ENCODE results near the gene DMXL1. TPM values are rescaled to one million over a fixed set of nuclear protein-coding genes. Genes with fewer than 3 reads are reported as not detected.
"Not testable (repeated sequence)": the region's sequence is repeated elsewhere in the genome, so short reads cannot be mapped to it uniquely, and the experiment has no call there.

Gene DMXL1
- total RNA-seq, 1 donor from 2014 or later: 22.3 TPM

- Histone ChIP-seq H3K4me1 (peaks cover 8% of the 10 kb centered on the region), H3K9me3 (replicated peaks) (no peaks in the 10 kb centered on the region), H3K27me3 (ENCODE audit: low read depth) (no peaks in the 10 kb centered on the region), H3K27ac (replicated peaks) (no peak overlapping the region), H3K4me3 (no peak overlapping the region), H3K36me3 (peaks cover 41% of the 10 kb centered on the region)
- intact Hi-C loops (cut with micrococcal nuclease): no loop called here
- TF ChIP-seq CTCF (IDR thresholded peaks at IDR 0.05; ENCODE audit: borderline replicate concordance): no peak
- no peak for DNase-seq
Measured at GRCh38 chr5:119176785-119177184, 105.9 kb downstream of the DMXL1 start.

- intact Hi-C loops (cut with micrococcal nuclease): no loop called here
- Histone ChIP-seq H3K27ac (replicated peaks) (no peak overlapping the region), H3K4me1 (peaks cover 4% of the 10 kb centered on the region), H3K9me3 (replicated peaks) (no peaks in the 10 kb centered on the region), H3K4me3 (no peak overlapping the region), H3K27me3 (ENCODE audit: low read depth) (no peaks in the 10 kb centered on the region), H3K36me3 (peaks cover 39% of the 10 kb centered on the region)
- no peak for DNase-seq
- no peak for TF ChIP-seq CTCF (IDR thresholded peaks at IDR 0.05; ENCODE audit: borderline replicate concordance)
Measured at GRCh38 chr5:119177226-119177625, 106.3 kb downstream of the DMXL1 start.

DNA sequence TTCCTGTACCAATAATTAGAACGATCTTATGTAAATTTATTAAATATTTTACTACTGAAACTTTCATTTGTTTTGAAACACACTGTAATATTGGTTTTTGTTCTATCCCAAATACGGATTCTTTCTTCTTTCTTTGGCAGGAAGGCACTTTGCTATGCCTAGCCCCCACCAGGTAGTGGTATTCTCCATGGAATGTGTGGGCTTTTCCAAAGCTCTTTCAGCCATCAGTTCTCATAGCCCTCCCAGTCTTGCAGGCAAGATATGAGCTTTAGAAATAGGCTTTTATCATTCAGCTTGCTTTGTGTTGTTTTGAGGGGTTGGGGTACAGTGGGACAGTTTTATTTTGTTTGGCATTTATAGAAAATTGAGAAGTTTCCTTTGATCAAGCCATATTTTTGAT lies 107.5 kb downstream of the DMXL1 start:
- peaks cover 34% of the 10 kb centered on the region for H3K36me3 ChIP-seq
- no peaks in the 10 kb centered on the region for H3K9me3 ChIP-seq (replicated peaks)
- H3K27ac ChIP-seq (replicated peaks): no peak overlapping the region
- intact Hi-C loops (cut with micrococcal nuclease): no loop called here
- DNase-seq: no peak
- TF ChIP-seq CTCF (IDR thresholded peaks at IDR 0.05; ENCODE audit: borderline replicate concordance): no peak
- H3K27me3 ChIP-seq (ENCODE audit: low read depth): no peaks in the 10 kb centered on the region
- H3K4me3 ChIP-seq: no peak overlapping the region
- H3K4me1 ChIP-seq: no peaks in the 10 kb centered on the region

GRCh38 chr5:119179857-119180641 lies 109.2 kb downstream of the DMXL1 start:
- Histone ChIP-seq H3K27ac (replicated peaks) (no peak overlapping the region), H3K27me3 (ENCODE audit: low read depth) (no peaks in the 10 kb centered on the region), H3K9me3 (replicated peaks) (no peaks in the 10 kb centered on the region), H3K36me3 (peaks cover 33% of the 10 kb centered on the region), H3K4me1 (no peaks in the 10 kb centered on the region), H3K4me3 (no peak overlapping the region)
- TF ChIP-seq CTCF (IDR thresholded peaks at IDR 0.05; ENCODE audit: borderline replicate concordance): no peak
- DNase-seq: no peak
- intact Hi-C loops (cut with micrococcal nuclease): no loop called here

DNA sequence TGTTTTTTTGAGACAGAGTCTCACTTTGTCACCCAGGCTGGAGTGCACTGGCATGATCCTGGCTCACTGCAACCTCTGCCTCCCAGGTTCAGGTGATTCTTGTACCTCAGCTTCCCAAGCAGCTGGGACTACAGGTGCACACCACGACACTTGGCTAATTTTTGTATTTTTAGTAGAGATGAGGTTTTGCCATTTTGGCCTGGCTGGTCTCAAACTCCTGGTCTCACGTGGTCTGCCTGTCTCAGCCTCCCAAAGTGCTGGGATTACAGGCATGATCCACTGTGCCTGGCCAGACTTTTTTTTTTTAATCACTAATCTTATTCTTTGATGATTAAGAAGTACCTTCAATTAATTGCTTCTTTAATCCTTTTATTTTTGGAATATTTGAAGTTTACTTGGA lies 114.6 kb downstream of the DMXL1 start:
- H3K27ac ChIP-seq (replicated peaks); H3K4me1 ChIP-seq; H3K4me3 ChIP-seq; H3K9me3 ChIP-seq (replicated peaks); DNase-seq; H3K27me3 ChIP-seq (ENCODE audit: low read depth); intact Hi-C loops (cut with micrococcal nuclease): not testable (repeated sequence)
- peaks cover 22% of the 10 kb centered on the region for H3K36me3 ChIP-seq

GRCh38 chr5:119187776-119188529 lies 117.1 kb downstream of the DMXL1 start:
- Histone ChIP-seq H3K9me3 (replicated peaks) (no peaks in the 10 kb centered on the region), H3K27ac (replicated peaks) (no peak overlapping the region), H3K36me3 (peaks cover 45% of the 10 kb centered on the region), H3K4me1 (no peaks in the 10 kb centered on the region), H3K27me3 (ENCODE audit: low read depth) (no peaks in the 10 kb centered on the region), H3K4me3 (no peak overlapping the region)
- intact Hi-C loops (cut with micrococcal nuclease): no loop called here
- DNase-seq: no peak
- no peak for TF ChIP-seq CTCF (IDR thresholded peaks at IDR 0.05; ENCODE audit: borderline replicate concordance)

Data from left ventricle myocardium inferior (tissue), 1 donor.